GM12891 (cell line): Measurements from ENCODE around the gene DMBX1.

Experiments
- DNase-seq: peaks from one replicate; pipeline ENCODE4 v3.0.0; 2011; ENCODE audit warnings: low spot score; ENCODE audit not compliant: insufficient read length
- FAIRE-seq: peaks from 2 replicates; lab custom pipeline; 2011; peaks lifted over from hg19 to GRCh38; lab: Jason Lieb, UNC
- PAX5 ChIP-seq: IDR thresholded peaks from 2 replicates; pipeline ENCODE4 v1.6.1; 2011; ENCODE audit warnings: low read length, moderate library complexity, mild to moderate bottlenecking; ENCODE audit not compliant: insufficient read depth, severe bottlenecking
- POLR2A ChIP-seq: IDR thresholded peaks from 2 replicates; pipeline ENCODE4 v1.6.1; 2011; ENCODE audit warnings: low read depth, low read length, control low read depth
- POLR2AphosphoS5 ChIP-seq: IDR thresholded peaks from 2 replicates; pipeline ENCODE4 v1.6.1; 2011; ENCODE audit warnings: low read depth, low read length, control low read depth
- POU2F2 ChIP-seq: IDR thresholded peaks from 2 replicates; pipeline ENCODE4 v1.6.1; 2011; ENCODE audit warnings: low read depth, mild to moderate bottlenecking, control low read depth, low read length, moderate library complexity
- SPI1 ChIP-seq: IDR thresholded peaks from 2 replicates; pipeline ENCODE4 v1.6.1; 2011; ENCODE audit warnings: low read depth, low read length, control low read depth
- TAF1 ChIP-seq: IDR thresholded peaks from 2 replicates; pipeline ENCODE4 v1.6.1; 2011; ENCODE audit warnings: low read depth, low read length, control low read depth

The DMBX1 gene

GRCh38 chr1:46530311-46530710, 40.7 kb downstream of the DMBX1 start:
- no peak for DNase-seq
- TF ChIP-seq TAF1 (no peak), POLR2A (no peak), POU2F2 (no peak), PAX5 (no peak), POLR2AphosphoS5 (no peak), SPI1 (no peak)
- no peak for FAIRE-seq

- TF ChIP-seq POLR2A (no peak), PAX5 (no peak), POU2F2 (no peak), POLR2AphosphoS5 (no peak), SPI1 (no peak), TAF1 (no peak)
- DNase-seq = no peak
- no peak for FAIRE-seq
Observed at GRCh38 chr1:46530791-46531409, 41.3 kb downstream of the DMBX1 start.

- TF ChIP-seq TAF1 (no peak), POLR2A (no peak), POLR2AphosphoS5 (no peak), POU2F2 (no peak), PAX5 (no peak), SPI1 (no peak)
- DNase-seq (no peak), FAIRE-seq (no peak)
Observed at GRCh38 chr1:46532095-46532494, 42.5 kb downstream of the DMBX1 start.

- DNase-seq (peak; percentile 75), FAIRE-seq (peak; percentile 40)
- TF ChIP-seq PAX5 (no peak), POLR2A (no peak), POLR2AphosphoS5 (no peak), TAF1 (no peak), SPI1 (no peak), POU2F2 (no peak)
Observed at GRCh38 chr1:46532498-46533178, 43.0 kb downstream of the DMBX1 start.

GRCh38 chr1:46533179-46533864, 43.7 kb downstream of the DMBX1 start:
- peak; percentile 48 for DNase-seq
- no peak for TF ChIP-seq POLR2AphosphoS5
- TF ChIP-seq POU2F2 = no peak
- TF ChIP-seq SPI1 = no peak
- TF ChIP-seq TAF1 = no peak
- TF ChIP-seq POLR2A = no peak
- no peak for TF ChIP-seq PAX5
- peak; percentile 79 for FAIRE-seq

DNA sequence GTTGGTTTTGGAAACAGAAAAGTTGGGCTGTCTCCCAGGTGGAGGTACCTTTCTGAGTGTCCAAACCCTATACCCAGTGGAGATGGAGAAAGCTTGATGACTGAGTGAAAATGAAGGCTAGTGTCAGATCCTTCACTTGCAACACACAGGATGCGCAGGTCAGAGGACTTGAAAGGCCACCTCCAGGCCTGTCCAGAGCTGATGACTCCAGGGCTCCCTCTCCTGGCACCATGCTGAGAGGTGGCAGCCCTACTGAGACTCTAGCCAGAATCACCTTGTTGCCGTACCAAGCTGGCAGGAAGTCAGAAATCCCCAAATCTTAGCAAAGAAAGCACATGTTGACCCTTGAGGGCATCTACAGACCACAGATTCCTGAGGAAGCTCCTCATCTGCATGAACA, 45.4 kb downstream of the DMBX1 start:
- DNase-seq = no peak

DNA sequence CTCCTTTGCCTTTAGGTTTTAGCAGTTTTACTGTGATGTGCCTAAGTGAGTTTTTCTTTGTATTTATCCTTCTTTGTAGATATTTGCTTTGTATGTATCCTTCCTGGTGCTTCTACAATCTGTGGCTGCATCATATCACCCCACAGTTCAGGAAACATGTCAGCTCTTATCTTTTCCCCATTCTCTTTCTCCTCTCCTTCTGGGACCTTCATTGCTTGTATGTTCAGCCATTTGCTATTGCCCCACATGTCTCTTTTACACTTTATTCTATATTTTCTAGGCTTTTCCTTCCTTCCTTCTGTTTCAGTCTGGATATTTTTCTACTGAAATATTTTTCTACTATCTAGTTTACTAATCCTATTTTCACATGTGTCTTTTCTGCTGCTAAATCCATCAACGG, 46.9 kb downstream of the DMBX1 start:
- FAIRE-seq = no peak
- TF ChIP-seq SPI1 = no peak
- no peak for TF ChIP-seq POLR2AphosphoS5
- no peak for TF ChIP-seq TAF1
- no peak for TF ChIP-seq PAX5
- no peak for TF ChIP-seq POLR2A
- TF ChIP-seq POU2F2 = no peak
- no peak for DNase-seq

More for the DNA sequence above, 45.4 kb downstream of the DMBX1 start:
- no peak for TF ChIP-seq SPI1
- no peak for TF ChIP-seq PAX5
- no peak for TF ChIP-seq POLR2A
- no peak for TF ChIP-seq POU2F2
- no peak for TF ChIP-seq TAF1
- TF ChIP-seq POLR2AphosphoS5 = no peak
- peak; percentile 43 for FAIRE-seq

DNA sequence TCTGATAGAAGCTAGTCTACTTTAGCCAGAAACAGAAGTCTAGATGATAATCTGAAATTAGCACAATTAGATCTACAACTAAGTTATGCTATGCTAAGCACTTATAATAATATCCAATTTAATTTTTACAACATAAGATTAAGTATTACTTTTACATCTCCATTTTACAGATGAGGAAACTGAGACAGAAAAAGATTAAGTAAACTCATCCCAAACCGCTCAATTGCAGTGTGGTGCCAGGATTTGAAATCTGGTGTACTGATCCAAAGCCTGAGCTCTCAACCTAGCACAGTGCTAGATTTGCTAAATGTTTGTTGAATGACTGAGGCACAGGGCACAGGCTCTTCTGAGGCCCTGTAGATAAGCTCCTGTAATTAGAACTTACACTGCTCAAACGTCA, 48.0 kb downstream of the DMBX1 start:
- DNase-seq (no peak), FAIRE-seq (no peak)
- TF ChIP-seq SPI1 = no peak
- TF ChIP-seq POU2F2 = no peak
- no peak for TF ChIP-seq POLR2AphosphoS5
- no peak for TF ChIP-seq PAX5

DNA sequence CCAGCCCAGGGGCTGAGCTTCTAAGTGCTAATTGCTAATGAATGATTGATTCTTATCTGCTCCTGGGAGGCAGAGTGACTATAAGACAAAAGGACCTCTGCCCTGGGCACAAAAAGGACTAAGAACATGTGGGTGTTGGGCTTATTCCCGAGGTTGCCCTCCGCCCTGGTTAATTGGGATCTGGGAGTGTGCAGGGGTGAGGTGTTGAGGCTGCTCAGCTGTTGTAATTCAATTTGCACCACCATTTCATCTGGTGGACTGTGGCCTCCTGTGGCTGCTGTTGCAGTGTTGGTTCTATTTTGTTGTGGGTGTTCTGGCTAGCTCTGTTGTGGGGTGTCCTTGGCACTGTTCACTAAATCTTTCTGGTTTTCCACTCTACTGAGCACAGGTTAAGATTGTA, 48.5 kb downstream of the DMBX1 start:
- TF ChIP-seq POU2F2 = no peak
- TF ChIP-seq POLR2AphosphoS5 = no peak
- no peak for TF ChIP-seq SPI1
- TF ChIP-seq PAX5 = no peak
- no peak for TF ChIP-seq TAF1
- no peak for TF ChIP-seq POLR2A
- no peak for FAIRE-seq

More for the DNA sequence above, 48.5 kb downstream of the DMBX1 start:
- no peak for DNase-seq
